Stimulated activated memory B cell treated with anti-CD40 and anti-IgM and Interleukin-4, amounts not matched to agents 10 μg/mL and 1 μg/mL and 100 μg/mL, for 72 hours (primary cell): ENCODE measurements around the gene BAK1.

Experiments
- ATAC-seq: fragments of 150-1000 bp; cut with Tn5 transposase; 2 replicates; pipeline ENCODE4 v1.10.0; 2021
- H3K27ac Mint-ChIP-seq: one replicate; pipeline ENCODE4 v1.8.0; 2022; ENCODE audit warnings: mild to moderate bottlenecking, mixed read lengths
- H3K27me3 Mint-ChIP-seq: one replicate; pipeline ENCODE4 v1.8.0; 2022; ENCODE audit warnings: mixed read lengths
- H3K36me3 Mint-ChIP-seq: one replicate; pipeline ENCODE4 v1.8.0; 2022; ENCODE audit warnings: mixed read lengths
- H3K4me1 Mint-ChIP-seq: one replicate; pipeline ENCODE4 v1.8.0; 2022; ENCODE audit warnings: mixed read lengths
- H3K4me3 Mint-ChIP-seq: one replicate; pipeline ENCODE4 v1.8.0; 2022; ENCODE audit warnings: mild to moderate bottlenecking, moderate library complexity, mixed read lengths
- H3K9me3 Mint-ChIP-seq: one replicate; pipeline ENCODE4 v1.8.0; 2022; ENCODE audit warnings: mixed read lengths

The BAK1 gene

DNA sequence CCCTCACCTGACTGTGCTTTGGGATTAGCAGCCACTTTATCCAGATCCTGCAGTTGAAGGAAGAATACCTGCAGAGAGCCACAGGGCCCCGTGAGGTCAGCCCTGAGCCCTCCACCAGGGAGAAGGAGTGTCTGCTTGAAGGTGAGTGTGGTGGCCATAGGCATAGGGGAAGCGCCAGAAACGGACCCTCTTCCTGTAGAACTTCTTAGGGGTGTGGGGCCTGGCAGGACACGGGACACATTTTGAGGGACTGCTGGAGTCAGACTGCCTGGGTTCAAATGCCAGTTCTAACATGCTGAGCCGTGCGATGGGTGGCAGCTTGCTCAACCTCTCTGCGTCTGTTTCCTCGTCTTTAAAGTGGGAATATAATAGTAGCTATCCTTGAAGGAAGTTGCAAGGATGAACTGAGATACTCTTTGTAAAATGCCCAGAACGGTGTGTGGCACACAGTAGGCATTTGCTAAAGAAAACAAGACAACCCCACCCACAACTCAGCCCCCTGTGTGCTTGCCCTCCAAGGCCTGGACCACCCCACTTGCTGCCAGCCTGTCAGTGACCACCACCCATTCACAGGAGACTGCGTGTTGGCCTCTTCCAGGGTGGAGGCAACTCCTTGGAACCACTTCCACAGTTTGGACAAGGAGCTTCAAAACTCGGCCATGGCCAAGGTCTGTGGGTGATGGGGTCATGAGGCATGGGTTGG is 4.8 kb upstream of the BAK1 start:
- H3K27me3 Mint-ChIP-seq, result no peaks in the 10 kb centered on the region
- H3K9me3 Mint-ChIP-seq, result no peaks in the 10 kb centered on the region
- no peak overlapping the region for H3K4me3 Mint-ChIP-seq
- H3K4me1 Mint-ChIP-seq, result peaks cover 31% of the 10 kb centered on the region
- ATAC-seq, result no peak
- peak overlapping the region; percentile 89 for H3K27ac Mint-ChIP-seq
- peaks cover under 1% of the 10 kb centered on the region for H3K36me3 Mint-ChIP-seq

DNA sequence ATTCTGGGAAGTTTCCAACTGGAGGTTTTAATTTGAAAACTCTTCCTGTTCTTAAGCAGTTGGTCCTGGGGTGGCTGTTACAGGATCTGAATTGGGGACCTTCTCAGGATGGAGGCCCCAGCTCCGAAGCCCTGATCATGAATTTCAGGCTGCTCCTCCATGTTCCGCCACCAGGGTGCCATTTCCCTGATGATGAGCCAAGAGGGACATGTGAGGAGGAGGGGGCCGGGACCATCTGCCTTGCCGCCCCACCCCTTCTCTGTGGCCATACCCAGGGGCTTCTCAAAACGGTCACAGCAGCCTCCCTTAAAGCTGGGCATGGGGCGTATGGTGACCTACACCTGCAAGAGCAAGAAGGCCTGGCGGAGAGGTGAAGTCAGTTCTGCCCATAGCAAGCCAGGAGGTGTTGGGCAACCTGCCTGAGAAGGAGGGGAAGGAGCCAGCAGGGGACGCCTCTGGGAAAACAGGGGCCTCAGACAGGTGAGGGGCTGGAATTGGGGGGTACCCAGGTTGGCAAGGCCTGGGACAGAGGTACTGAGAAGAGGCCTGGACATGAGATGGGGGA is 3.6 kb upstream of the BAK1 start:
- peak overlapping the region; percentile 89 for H3K27ac Mint-ChIP-seq

DNA sequence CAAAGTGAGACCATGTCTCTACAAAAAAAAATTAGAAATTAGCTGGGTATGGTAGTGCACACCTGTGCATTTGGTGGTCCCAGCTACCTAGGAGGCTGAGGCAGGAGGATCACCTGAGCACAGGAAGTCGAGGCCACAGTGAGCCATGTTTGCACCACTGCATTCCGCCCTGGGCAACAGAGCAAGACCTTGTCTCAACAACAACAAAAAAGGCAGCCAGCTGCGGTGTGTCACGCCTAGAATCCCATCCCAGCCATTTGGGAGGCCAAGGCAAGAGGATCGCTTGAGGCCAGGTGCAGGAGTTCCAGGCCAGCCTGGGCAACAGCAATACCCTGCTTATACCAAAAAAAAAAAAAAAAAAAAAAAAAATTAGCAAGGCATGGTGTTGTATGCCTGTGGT is 1.1 kb upstream of the BAK1 start:
- Mint-ChIP-seq H3K27ac (no peak overlapping the region), H3K4me1 (peaks cover 51% of the 10 kb centered on the region), H3K4me3 (no peak overlapping the region), H3K9me3 (no peaks in the 10 kb centered on the region), H3K27me3 (no peaks in the 10 kb centered on the region), H3K36me3 (peaks cover 36% of the 10 kb centered on the region)
- no peak for ATAC-seq

More for the DNA sequence above, 3.6 kb upstream of the BAK1 start:
- H3K4me3 Mint-ChIP-seq, result no peak overlapping the region
- peaks cover 12% of the 10 kb centered on the region for H3K36me3 Mint-ChIP-seq
- peaks cover 36% of the 10 kb centered on the region for H3K4me1 Mint-ChIP-seq
- ATAC-seq, result no peak
- H3K27me3 Mint-ChIP-seq, result no peaks in the 10 kb centered on the region
- H3K9me3 Mint-ChIP-seq, result no peaks in the 10 kb centered on the region

DNA sequence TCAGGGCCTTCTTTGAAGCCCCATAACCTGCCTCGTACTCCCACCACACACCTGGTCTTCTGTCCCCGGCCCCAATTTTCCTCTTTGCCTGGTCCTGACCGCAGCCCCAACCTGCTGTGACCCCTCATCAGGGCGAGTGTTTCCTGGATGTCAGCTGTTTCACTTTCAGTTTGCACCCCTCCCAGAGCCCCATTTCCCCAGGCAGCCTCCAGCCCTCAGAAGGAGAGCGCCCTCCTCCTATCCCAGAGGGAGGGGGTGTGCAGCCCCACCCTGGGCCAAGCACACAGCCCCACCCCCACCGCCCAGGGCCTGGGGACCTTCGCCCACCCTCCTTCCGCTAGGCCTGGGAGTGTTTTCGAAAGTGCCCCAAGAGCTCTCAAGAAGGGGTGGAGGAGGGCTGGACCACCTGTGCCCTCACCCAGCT is 1.5 kb downstream of the BAK1 start:
- Mint-ChIP-seq H3K4me1 (peaks cover 44% of the 10 kb centered on the region), H3K27me3 (no peaks in the 10 kb centered on the region), H3K36me3 (peaks cover 60% of the 10 kb centered on the region), H3K4me3 (peak overlapping the region; percentile 95), H3K9me3 (no peaks in the 10 kb centered on the region), H3K27ac (peak overlapping the region; percentile 94)
- ATAC-seq, result peak; percentile 12

DNA sequence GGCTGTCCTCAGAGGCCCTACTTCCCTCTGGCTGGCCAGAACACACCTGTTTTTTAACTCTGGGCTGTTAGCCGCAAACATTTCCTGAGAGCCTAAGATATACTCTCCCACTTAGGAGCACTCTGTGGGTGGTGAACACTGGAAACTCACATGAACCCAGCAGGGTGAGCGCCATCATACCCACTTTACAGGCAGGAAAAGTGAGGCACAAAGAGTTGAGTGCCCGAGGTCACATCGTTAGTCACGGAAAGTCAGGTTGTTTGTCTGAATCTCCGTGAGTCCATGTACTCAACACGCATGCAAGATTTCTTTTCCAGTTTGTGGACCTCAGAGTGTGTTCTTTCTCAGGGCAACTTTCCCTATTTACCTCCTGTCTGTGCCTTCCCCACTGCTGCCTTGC is 1.9 kb downstream of the BAK1 start:
- no peak for ATAC-seq
- peaks cover 44% of the 10 kb centered on the region for H3K4me1 Mint-ChIP-seq
- H3K27me3 Mint-ChIP-seq, result no peaks in the 10 kb centered on the region

DNA sequence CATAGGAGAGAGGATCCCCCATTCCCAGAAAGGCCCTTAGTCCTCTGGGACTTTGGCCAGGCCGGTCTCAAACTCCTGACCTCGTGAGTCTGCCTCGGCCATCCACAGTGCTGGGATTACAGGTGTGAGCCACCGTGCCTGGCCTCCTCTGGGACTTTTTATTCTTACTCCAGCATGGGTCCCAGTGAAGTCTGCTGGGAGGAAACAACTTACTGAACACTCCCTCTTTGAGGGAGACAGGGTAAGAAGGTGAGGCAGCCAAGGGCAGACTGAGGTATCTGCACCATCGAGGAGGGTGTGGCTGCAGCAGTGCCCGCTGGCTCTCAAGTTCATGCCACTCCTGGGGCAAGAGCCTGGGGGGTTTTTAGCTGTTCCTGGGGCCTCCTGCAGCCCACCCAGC is 2.4 kb downstream of the BAK1 start:
- no peaks in the 10 kb centered on the region for H3K27me3 Mint-ChIP-seq
- peak overlapping the region; percentile 94 for H3K27ac Mint-ChIP-seq
- H3K4me1 Mint-ChIP-seq, result peaks cover 44% of the 10 kb centered on the region
- peaks cover 62% of the 10 kb centered on the region for H3K36me3 Mint-ChIP-seq
- H3K4me3 Mint-ChIP-seq, result peak overlapping the region; percentile 95
- H3K9me3 Mint-ChIP-seq, result no peaks in the 10 kb centered on the region
- no peak for ATAC-seq

More for the DNA sequence above, 1.9 kb downstream of the BAK1 start:
- peaks cover 62% of the 10 kb centered on the region for H3K36me3 Mint-ChIP-seq
- H3K27ac Mint-ChIP-seq, result peak overlapping the region; percentile 94
- H3K4me3 Mint-ChIP-seq, result peak overlapping the region; percentile 95
- H3K9me3 Mint-ChIP-seq, result no peaks in the 10 kb centered on the region

DNA sequence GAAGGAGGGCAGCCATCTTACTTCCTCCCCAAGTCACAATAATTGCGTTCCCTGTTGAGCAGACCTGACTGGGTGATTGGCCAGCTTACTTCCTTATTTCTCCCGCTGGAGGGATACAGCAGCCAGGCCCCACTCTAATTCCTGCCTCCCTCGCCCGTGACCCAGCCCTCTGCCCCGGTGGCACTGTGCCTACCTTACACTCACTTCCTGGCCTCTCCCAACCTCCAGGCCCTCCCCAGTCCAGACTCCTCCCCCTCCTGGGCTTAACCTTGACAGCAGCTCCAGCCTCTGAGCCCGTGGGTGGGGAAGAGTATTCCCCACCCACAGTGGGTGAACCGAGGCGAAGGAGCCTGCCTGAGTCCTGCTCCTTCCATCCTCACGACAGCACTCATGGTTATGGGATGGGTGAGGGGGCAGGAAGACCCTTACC is 3.0 kb downstream of the BAK1 start:
- Mint-ChIP-seq H3K9me3 (no peaks in the 10 kb centered on the region), H3K4me3 (peak overlapping the region; percentile 95), H3K27me3 (no peaks in the 10 kb centered on the region), H3K4me1 (peaks cover 48% of the 10 kb centered on the region), H3K27ac (peak overlapping the region; percentile 94), H3K36me3 (peaks cover 66% of the 10 kb centered on the region)
- ATAC-seq, result no peak

DNA sequence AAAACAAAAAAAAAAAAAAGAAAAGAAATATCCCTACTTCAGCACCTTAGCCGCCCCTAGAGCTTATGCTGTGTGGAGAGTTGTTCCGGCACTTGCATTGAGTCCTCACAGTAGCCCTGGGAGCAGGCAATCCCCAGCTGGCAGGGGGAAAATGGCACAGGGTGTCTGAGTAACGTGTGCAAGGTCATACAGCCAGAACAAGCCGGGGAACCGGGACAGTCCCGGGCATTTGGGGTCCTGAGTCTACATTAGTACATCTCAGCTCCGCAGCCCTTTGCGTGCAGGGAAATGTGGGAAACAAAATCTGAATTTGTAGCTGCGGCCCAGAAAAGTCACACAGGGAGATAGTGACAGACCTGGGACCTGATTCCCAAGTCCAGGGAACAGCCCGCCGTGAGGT is 3.4 kb downstream of the BAK1 start:
- H3K4me1 Mint-ChIP-seq, result peaks cover 52% of the 10 kb centered on the region
- no peaks in the 10 kb centered on the region for H3K27me3 Mint-ChIP-seq
- H3K9me3 Mint-ChIP-seq, result no peaks in the 10 kb centered on the region
- ATAC-seq, result no peak
- H3K27ac Mint-ChIP-seq, result peak overlapping the region; percentile 94
- no peak overlapping the region for H3K4me3 Mint-ChIP-seq
- H3K36me3 Mint-ChIP-seq, result peaks cover 71% of the 10 kb centered on the region

DNA sequence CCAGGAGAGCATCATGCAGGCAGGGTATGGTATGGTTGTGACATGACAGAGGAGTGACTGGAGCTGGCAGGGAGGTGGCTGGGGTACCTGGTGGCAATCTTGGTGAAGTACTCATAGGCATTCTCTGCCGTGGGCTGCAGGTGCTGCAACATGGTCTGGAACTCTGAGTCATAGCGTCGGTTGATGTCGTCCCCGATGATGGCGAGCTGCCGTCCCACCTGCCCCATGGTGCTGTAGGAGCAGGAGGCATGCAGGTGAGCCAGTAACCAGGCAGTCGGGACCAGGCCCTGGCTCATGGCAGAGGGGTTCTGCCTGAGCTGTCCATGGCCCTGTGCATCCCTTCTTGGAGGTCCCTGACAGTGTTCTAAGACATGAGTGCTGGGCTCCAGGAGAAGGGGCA is 4.9 kb downstream of the BAK1 start:
- no peak for ATAC-seq
- H3K36me3 Mint-ChIP-seq, result peaks cover 72% of the 10 kb centered on the region
- peak overlapping the region; percentile 46 for H3K27ac Mint-ChIP-seq
- H3K9me3 Mint-ChIP-seq, result no peaks in the 10 kb centered on the region
- peaks cover 62% of the 10 kb centered on the region for H3K4me1 Mint-ChIP-seq
- H3K27me3 Mint-ChIP-seq, result no peaks in the 10 kb centered on the region
- no peak overlapping the region for H3K4me3 Mint-ChIP-seq

DNA sequence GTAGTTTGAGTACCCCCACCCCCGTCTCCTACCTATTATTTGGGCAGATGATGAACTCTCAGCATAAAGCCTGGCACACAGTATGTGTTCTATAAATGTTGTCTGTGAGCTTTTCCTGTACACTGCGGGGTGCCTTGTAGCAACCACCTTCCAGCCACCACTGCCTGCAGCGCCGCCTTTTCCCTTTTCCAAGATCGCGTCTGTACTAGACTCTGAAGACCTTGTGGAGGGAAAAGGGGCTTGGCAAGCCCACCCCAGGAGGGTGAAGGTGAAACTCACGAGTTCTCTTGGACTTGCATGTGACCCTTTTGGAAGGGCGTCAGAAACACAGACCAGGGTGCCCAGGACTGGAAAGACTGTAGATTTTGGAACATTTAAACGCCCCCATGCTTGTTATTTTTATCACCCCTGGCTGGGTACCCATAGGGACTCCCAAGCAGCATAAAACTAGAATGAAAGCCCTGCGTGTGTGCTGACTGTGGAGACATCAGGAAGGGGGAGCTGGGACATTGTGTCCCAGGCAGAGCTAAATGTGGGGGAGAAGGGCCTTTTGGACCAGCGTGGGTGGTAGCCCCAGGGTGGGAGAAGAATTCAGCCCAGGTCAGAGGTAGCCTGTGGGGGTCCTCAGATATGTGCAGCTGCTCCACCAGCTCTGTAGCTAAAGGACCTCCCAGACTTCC is 8.3 kb downstream of the BAK1 start:
- peaks cover 66% of the 10 kb centered on the region for H3K36me3 Mint-ChIP-seq
- H3K9me3 Mint-ChIP-seq, result no peaks in the 10 kb centered on the region
- ATAC-seq, result no peak
- H3K4me1 Mint-ChIP-seq, result peaks cover 47% of the 10 kb centered on the region
- H3K27ac Mint-ChIP-seq, result peak overlapping the region; percentile 100
- peak overlapping the region; percentile 94 for H3K4me3 Mint-ChIP-seq
- no peaks in the 10 kb centered on the region for H3K27me3 Mint-ChIP-seq

DNA sequence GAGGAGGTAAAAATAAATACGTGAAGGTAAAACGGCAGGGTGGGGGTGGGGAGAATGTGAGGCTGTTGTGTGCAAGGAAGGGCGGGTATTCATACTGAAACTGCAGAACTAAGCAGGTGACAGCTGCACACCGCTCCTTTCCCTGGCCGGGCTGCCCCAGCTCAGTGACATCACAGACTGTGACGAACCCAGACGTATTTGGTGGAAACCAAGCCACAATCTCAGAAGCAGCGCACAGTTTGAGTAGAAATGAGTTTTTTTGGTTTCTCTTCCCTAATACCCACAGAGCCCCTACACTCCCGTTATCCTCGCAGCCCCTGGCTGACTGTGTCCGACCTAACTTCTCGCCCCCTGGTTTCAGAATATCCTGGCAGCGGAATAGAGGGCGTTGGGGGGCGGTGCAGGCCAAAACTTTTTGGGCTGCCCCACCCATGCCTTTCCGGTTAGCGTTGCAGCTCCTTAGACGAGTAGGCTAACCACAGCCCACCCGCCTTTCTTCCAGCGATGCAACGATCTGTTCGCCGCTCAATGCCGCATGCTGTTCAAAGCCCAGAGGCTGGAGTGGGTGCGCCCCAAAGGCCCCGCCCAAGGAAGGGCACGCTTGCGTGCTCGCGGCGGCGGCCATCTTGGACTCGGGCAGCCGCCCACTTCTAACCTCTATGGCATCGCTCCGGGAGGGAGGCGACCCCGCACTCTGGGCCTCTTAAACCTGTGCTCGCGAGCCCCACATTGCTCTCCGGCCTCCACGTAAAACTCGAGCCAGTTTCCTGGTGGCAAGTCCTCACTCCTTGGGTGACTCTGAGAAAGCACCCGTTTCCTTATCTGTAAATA is 9.1 kb downstream of the BAK1 start:
- Mint-ChIP-seq H3K36me3 (peaks cover 64% of the 10 kb centered on the region), H3K27ac (peak overlapping the region; percentile 100), H3K4me3 (peak overlapping the region; percentile 94), H3K4me1 (peaks cover 44% of the 10 kb centered on the region), H3K9me3 (no peaks in the 10 kb centered on the region), H3K27me3 (no peaks in the 10 kb centered on the region)
- ATAC-seq, result peak; percentile 96

DNA sequence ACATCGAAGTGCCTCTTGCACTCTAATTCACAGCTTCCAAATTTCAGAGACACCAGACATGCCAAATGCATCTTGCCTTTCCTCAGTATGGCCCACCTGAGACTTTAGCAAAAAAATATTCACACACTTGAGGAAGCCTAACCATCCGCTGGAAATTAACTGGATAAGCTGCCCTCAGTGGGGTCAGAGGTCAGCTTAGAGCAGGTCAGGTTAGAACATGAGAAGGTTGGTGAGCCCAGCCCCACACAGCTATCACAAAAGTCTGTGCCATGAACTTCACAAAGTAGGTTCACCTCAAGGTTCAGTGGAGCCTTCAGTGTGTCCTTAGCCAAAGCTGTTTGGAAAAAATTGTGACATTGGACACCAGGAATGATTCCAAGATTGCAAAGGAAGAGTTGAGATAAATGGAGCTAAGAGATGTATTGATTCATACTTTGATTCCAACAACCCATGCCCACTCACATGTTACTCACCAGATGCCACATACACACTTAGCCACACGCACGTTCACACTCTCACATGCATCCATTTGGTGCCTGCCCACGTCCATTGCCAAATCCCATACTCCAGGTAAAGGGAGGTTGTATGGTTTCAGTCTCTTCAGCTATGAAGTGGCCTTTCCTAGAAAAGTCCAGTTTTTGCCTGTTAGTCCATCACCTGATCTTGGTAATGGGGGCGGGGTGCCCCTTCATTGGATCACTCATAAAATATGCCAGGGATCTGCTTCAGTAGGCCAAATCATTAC is 11.1 kb downstream of the BAK1 start:
- no peaks in the 10 kb centered on the region for H3K9me3 Mint-ChIP-seq
- H3K27ac Mint-ChIP-seq, result peak overlapping the region; percentile 100
- H3K36me3 Mint-ChIP-seq, result peaks cover 44% of the 10 kb centered on the region
- H3K4me1 Mint-ChIP-seq, result peaks cover 40% of the 10 kb centered on the region
- H3K4me3 Mint-ChIP-seq, result no peak overlapping the region
- no peaks in the 10 kb centered on the region for H3K27me3 Mint-ChIP-seq
- no peak for ATAC-seq

DNA sequence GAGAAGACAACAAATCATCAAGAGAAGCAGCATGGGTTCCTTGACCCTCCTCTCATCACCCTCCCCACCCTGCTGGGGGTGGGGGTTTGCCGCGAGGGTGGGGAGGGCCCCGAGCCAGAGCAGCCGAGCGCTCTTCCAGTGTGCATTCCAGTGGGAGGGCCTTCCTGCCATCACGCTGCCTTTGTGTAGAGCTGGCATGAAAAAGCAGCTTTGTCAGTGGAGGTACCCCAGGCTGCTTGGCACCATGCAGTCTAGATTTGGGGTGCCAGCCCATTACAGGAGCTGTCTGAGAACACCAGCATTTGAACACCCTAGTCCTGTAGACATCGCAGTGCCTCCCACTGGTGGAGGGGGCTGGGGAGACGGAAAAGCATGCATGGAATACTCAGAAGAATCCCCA is 12.2 kb downstream of the BAK1 start:
- H3K27ac Mint-ChIP-seq, result peak overlapping the region; percentile 100

DNA sequence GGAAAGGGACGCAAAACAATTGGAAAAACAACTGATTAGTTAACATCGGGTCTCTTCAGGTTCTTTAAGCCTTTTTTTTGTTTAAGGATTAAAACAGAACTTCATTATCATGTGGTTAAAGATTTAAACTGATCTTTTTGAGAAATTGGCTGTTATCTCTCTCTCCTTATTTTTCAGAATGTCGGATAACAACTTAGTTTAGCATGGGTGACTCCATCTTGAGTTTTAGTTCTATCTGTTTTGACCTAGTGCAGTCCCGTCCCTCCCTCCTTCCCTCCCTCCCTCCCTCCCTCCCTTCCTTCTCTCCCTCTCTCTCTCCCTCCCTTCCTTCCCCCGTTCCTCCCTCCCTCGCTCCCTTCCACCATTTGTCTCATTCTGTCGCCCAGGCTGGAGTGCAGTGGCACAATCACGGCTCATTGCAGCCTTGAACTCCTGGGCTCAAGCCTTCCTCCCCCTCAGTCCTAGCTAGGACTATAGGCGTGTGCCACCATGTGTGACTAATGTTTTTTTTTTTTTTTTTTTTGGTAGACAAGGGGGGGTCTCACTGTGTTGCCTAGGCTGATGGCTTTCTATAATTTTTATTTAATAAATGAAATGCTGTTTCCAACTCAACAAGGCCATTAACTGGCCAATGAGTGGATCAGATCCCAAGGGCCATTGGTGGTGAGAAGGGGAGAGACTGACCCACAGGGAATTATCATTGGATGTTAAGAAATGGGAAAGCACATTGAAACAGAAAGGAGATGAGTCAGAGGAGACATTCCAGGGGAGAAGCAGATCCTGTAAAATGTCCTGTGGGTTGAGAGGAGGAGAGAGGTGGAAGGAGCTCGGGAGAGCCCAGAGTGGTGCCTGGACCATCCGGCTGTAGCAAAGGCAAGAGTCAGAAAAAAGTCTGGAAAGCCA is 13.6 kb downstream of the BAK1 start:
- no peaks in the 10 kb centered on the region for H3K27me3 Mint-ChIP-seq
- H3K9me3 Mint-ChIP-seq, result no peaks in the 10 kb centered on the region
- H3K27ac Mint-ChIP-seq, result no peak overlapping the region

More for the DNA sequence above, 12.2 kb downstream of the BAK1 start:
- no peak for ATAC-seq
- H3K27me3 Mint-ChIP-seq, result no peaks in the 10 kb centered on the region
- no peak overlapping the region for H3K4me3 Mint-ChIP-seq
- no peaks in the 10 kb centered on the region for H3K9me3 Mint-ChIP-seq
- H3K36me3 Mint-ChIP-seq, result peaks cover 38% of the 10 kb centered on the region
- peaks cover 40% of the 10 kb centered on the region for H3K4me1 Mint-ChIP-seq

More for the DNA sequence above, 13.6 kb downstream of the BAK1 start:
- peaks cover 29% of the 10 kb centered on the region for H3K36me3 Mint-ChIP-seq
- no peak overlapping the region for H3K4me3 Mint-ChIP-seq
- no peak for ATAC-seq
- H3K4me1 Mint-ChIP-seq, result peaks cover 28% of the 10 kb centered on the region
